Fibroblast of lung (primary cell): ENCODE data around the gene LTBP4. TPM values are rescaled to one million over a fixed set of nuclear protein-coding genes. Genes with fewer than 3 reads are reported as not detected.

Source experiments
- DNase-seq, 2 donors: peaks; one replicate each; pipeline versions ENCODE4 v3.0.0 to v3.0.0-alpha.2; 2010; ENCODE audit warnings: low read depth in 2 of 2
- H2AFZ ChIP-seq: 2 replicates; pipeline ENCODE4 v1.5.1; 2012; ENCODE audit warnings: low read length, control low read depth, inconsistent platforms
- H3K27ac ChIP-seq: 2 replicates; pipeline ENCODE4 v1.5.1; 2011; ENCODE audit warnings: low read length, control low read depth; ENCODE audit not compliant: insufficient read depth
- H3K27me3 ChIP-seq: 2 replicates; pipeline ENCODE4 v1.5.1; 2011; ENCODE audit warnings: mild to moderate bottlenecking, low read length; ENCODE audit not compliant: control insufficient read depth, insufficient read depth
- H3K36me3 ChIP-seq: 2 replicates; pipeline ENCODE4 v1.5.1; 2011; ENCODE audit warnings: low read length; ENCODE audit not compliant: control insufficient read depth, insufficient read depth
- H3K4me1 ChIP-seq: 2 replicates; pipeline ENCODE4 v1.5.1; 2011; ENCODE audit warnings: low read length; ENCODE audit not compliant: control insufficient read depth, insufficient read depth; ENCODE audit errors: extremely low read depth
- H3K4me2 ChIP-seq: 2 replicates; pipeline ENCODE4 v1.5.1; 2011; ENCODE audit warnings: low read length, control low read depth; ENCODE audit not compliant: insufficient read depth; ENCODE audit errors: extremely low read depth
- H3K4me3 ChIP-seq, 4 experiments: fragments of 200-600 bp in 1 of 4; sonication (generic) in 1 of 4; replicated peaks in 1 of 4; 2 replicates each; pipeline ENCODE4 v1.5.1; 2011 to 2016; ENCODE audit warnings: low read length in 4 of 4, low read depth in 3 of 4, mild to moderate bottlenecking in 3 of 4, control low read depth in 2 of 4, inconsistent platforms in 1 of 4, mixed read lengths in 1 of 4; ENCODE audit not compliant: insufficient read depth in 1 of 4; ENCODE audit errors: control extremely low read depth in 1 of 4
- H3K79me2 ChIP-seq: 2 replicates; pipeline ENCODE4 v1.5.1; 2012; ENCODE audit warnings: mild to moderate bottlenecking, low read length, inconsistent platforms; ENCODE audit not compliant: control insufficient read depth, insufficient read depth
- H3K9ac ChIP-seq: 2 replicates; pipeline ENCODE4 v1.5.1; 2011; ENCODE audit warnings: mild to moderate bottlenecking, low read length, control low read depth; ENCODE audit not compliant: insufficient read depth
- H3K9me3 ChIP-seq: 2 replicates; pipeline ENCODE4 v1.5.1; 2012; ENCODE audit warnings: low read depth, low read length; ENCODE audit not compliant: control insufficient read depth, insufficient read depth
- H4K20me1 ChIP-seq: 2 replicates; pipeline ENCODE4 v1.5.1; 2011; ENCODE audit warnings: low read length; ENCODE audit not compliant: control insufficient read depth, insufficient read depth; ENCODE audit errors: extremely low read depth
- EZH2 ChIP-seq: IDR thresholded peaks from 2 replicates; pipeline ENCODE4 v1.5.1; 2012; ENCODE audit warnings: low read length, control low read depth, mild to moderate bottlenecking; ENCODE audit errors: missing control alignments
- polyA plus RNA-seq, 2 donors: library from polyadenylated mRNA; depleted of rRNA in 1 of 2; stranded (reverse) in 1 of 2; unstranded in 1 of 2; fragments of >200 nt; gene quantifications; 2 replicates each; pipeline ENCODE4 v1.2.1, GENCODE V29; 2011 to 2012; ENCODE audit warnings: missing spikeins in 1 of 2
- total RNA-seq: library from RNA; depleted of rRNA; stranded (reverse); fragments of >200 nt; gene quantifications from 2 replicates; pipeline ENCODE4 v1.2.1, GENCODE V29; 2014
- TF ChIP-seq, protein P1 (sequence below), 2 donors: IDR thresholded peaks in 1 of 2; conservative IDR thresholded peaks in 1 of 2; 1 replicate in 1 of 2; 2 replicates in 1 of 2; pipeline ENCODE4 v1.5.1; 2011 to 2012; ENCODE audit warnings: low read length in 2 of 2, control low read depth in 1 of 2, inconsistent platforms in 1 of 2, low read depth in 1 of 2, mild to moderate bottlenecking in 1 of 2

Gene LTBP4
- total and polyA plus RNA-seq, 2 donors (not counting 1 experiment from before 2014, with no cell fraction given) = 31.7 to 46.4 TPM

DNA sequence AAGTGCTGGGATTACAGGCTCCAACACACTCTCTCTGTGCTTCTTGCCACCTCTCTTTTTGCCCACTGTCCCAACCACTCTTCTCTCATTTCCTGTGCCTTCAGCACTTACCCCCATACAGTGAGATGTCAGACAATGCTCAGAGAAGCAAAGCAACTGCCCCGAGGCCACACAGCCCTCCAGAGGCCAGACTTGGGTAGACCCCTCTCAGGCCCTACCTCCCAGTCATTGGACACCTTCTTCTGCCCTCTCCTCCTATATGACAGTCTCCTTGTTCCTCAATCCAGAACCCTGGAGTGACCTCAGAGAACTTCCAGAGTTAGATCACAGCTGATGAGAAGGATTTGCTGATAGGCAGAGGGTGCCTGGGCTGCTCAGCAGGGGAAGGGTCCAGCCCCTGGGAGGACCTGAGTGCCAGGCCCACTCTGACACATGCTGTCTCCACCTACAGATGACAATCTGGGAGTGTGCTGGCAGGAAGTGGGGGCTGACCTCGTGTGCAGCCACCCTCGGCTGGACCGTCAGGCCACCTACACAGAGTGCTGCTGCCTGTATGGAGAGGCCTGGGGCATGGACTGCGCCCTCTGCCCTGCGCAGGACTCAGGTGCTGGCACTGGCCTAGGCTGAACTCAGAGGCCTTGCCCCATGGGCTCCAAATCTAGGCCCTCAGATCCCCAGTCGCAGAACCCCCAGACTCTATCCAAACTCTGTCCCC is 24.4 kb downstream of the LTBP4 start:
- Histone ChIP-seq H3K4me2 (no peak overlapping the region), H4K20me1 (no peaks in the 10 kb centered on the region), H2AFZ (no peak overlapping the region), H3K27ac (no peak overlapping the region), H3K9me3 (no peaks in the 10 kb centered on the region), H3K4me3 (no peak overlapping the region), H3K27me3 (no peaks in the 10 kb centered on the region), H3K79me2 (no peaks in the 10 kb centered on the region), H3K9ac (no peak overlapping the region), H3K36me3 (peaks cover 13% of the 10 kb centered on the region), H3K4me1 (no peaks in the 10 kb centered on the region)
- TF ChIP-seq, protein P1, sequence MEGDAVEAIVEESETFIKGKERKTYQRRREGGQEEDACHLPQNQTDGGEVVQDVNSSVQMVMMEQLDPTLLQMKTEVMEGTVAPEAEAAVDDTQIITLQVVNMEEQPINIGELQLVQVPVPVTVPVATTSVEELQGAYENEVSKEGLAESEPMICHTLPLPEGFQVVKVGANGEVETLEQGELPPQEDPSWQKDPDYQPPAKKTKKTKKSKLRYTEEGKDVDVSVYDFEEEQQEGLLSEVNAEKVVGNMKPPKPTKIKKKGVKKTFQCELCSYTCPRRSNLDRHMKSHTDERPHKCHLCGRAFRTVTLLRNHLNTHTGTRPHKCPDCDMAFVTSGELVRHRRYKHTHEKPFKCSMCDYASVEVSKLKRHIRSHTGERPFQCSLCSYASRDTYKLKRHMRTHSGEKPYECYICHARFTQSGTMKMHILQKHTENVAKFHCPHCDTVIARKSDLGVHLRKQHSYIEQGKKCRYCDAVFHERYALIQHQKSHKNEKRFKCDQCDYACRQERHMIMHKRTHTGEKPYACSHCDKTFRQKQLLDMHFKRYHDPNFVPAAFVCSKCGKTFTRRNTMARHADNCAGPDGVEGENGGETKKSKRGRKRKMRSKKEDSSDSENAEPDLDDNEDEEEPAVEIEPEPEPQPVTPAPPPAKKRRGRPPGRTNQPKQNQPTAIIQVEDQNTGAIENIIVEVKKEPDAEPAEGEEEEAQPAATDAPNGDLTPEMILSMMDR (conservative IDR thresholded peaks at IDR 0.05 in 1 of 2, IDR thresholded peaks at IDR 0.05 in 1 of 2; ENCODE audit: low read depth in 1 of 2, low read length in 2 of 2) = no peak
- TF ChIP-seq EZH2 = no peak
- DNase-seq = no peak

DNA sequence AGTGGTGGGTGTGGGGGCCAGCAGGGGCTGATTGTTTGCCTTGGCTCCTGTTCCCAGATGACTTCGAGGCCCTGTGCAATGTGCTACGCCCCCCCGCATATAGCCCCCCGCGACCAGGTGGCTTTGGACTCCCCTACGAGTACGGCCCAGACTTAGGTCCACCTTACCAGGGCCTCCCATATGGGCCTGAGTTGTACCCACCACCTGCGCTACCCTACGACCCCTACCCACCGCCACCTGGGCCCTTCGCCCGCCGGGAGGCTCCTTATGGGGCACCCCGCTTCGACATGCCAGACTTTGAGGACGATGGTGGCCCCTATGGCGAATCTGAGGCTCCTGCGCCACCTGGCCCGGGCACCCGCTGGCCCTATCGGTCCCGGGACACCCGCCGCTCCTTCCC is 25.7 kb downstream of the LTBP4 start:
- Histone ChIP-seq H3K9ac (no peak overlapping the region), H4K20me1 (no peaks in the 10 kb centered on the region), H3K36me3 (peaks cover 11% of the 10 kb centered on the region), H2AFZ (no peak overlapping the region), H3K27ac (no peak overlapping the region), H3K4me1 (no peaks in the 10 kb centered on the region), H3K9me3 (no peaks in the 10 kb centered on the region), H3K79me2 (no peaks in the 10 kb centered on the region), H3K4me2 (no peak overlapping the region), H3K27me3 (no peaks in the 10 kb centered on the region), H3K4me3 (no peak overlapping the region)
- DNase-seq = no peak
- TF ChIP-seq, protein P1 (conservative IDR thresholded peaks at IDR 0.05 in 1 of 2, IDR thresholded peaks at IDR 0.05 in 1 of 2; ENCODE audit: low read depth in 1 of 2, low read length in 2 of 2) = no peak
- TF ChIP-seq EZH2 = no peak

DNA sequence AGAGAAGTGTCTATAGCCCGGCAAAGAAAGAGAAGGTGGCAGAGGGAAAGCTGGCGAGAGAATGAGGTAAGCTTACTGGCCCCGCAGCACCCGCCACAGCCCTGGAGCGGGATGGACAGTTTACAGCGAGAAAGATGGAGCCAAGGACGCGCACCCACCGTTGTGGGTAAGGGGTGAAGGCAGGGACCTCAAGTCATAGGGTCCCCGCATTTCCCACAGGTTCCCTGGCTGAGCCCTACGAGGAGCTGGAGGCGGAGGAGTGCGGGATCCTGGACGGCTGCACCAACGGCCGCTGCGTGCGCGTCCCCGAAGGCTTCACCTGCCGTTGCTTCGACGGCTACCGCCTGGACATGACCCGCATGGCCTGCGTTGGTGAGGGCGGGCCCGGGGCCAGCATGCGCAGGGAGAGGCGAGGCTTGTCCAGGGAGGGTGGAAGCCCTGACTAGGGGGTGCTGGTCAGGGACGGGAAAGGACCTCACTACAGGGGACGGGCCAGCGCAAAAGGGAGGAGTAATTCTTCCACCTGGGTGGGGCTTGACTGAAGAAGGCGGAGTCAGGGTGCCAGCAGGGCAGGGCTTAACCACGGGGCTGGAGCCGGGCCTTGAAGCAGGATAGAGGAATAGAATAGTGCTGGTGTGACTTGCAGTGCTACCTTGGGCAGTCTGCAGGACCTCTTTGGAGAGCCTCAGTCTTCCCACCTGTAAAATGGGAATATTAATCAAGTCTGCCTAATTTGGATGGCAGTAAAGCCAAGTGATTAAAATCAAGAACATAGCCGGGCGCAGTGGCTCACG is 26.5 kb downstream of the LTBP4 start:
- Histone ChIP-seq H3K4me1 (no peaks in the 10 kb centered on the region), H3K4me3 (no peak overlapping the region), H2AFZ (no peak overlapping the region), H3K27ac (no peak overlapping the region), H3K4me2 (no peak overlapping the region), H4K20me1 (no peaks in the 10 kb centered on the region), H3K9me3 (no peaks in the 10 kb centered on the region), H3K27me3 (no peaks in the 10 kb centered on the region), H3K79me2 (no peaks in the 10 kb centered on the region), H3K36me3 (peaks cover 8% of the 10 kb centered on the region), H3K9ac (no peak overlapping the region)
- no peak for DNase-seq
- no peak for TF ChIP-seq EZH2
- TF ChIP-seq, protein P1 (conservative IDR thresholded peaks at IDR 0.05 in 1 of 2, IDR thresholded peaks at IDR 0.05 in 1 of 2; ENCODE audit: low read depth in 1 of 2, low read length in 2 of 2) = no peak
